GM19372 (cell line): ENCODE results near the gene DCLK1.
A peak's percentile ranks its signal among the peaks of the same experiment; 100 is the strongest.
"Not testable (repeated sequence)": the region's sequence is repeated elsewhere in the genome, so short reads cannot be mapped to it uniquely, and the experiment has no call there.

ENCODE experiments used
- ATAC-seq: cut with Tn5 transposase; IDR thresholded peaks from one replicate; pipeline ENCODE4 v1.9.1; 2021; ENCODE audit warnings: mild to moderate bottlenecking, low read depth, moderate library complexity; ENCODE audit not compliant: unreplicated experiment

The DCLK1 gene

DNA sequence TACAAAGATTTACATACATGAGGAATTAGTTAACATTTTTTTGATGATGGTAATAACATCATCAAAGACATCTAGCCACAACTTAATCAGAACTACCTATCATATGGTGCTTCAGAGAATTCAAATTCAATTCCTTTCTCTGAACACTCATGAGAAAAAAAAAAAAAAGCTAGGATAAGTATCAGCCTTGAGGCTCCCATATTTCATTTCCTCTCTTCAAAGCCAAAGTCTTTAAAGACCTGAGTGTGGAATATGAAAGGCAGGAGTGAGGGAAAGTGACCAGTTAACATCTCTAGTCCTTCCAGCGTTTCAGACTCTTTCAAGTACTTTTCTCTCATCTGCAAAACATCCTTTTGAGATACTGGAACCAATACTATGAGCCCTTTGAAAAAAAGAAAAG is 137.5 kb downstream of the DCLK1 start:
- ATAC-seq = no peak

GRCh38 chr13:35992964-35993363 is 138.2 kb downstream of the DCLK1 start:
- no peak for ATAC-seq

DNA sequence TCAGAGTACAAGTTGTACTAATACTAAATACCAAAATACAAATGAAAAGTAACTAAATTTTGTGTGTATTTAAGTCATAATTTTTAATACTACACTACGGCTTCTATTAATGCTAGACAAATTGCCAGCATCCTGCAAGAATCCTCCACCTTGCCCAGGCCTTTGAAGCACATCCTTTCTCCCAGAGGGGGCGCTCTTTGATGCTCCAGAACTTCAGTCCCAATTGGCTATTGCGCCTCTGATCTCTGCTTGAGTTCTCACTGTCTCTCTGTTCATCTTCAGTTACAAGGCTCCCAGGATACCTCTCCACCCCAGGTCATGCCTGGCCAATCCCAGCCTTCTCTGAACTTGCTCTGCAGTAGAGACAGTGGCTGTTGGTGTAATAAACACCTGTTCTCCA is 141.0 kb downstream of the DCLK1 start:
- no peak for ATAC-seq

DNA sequence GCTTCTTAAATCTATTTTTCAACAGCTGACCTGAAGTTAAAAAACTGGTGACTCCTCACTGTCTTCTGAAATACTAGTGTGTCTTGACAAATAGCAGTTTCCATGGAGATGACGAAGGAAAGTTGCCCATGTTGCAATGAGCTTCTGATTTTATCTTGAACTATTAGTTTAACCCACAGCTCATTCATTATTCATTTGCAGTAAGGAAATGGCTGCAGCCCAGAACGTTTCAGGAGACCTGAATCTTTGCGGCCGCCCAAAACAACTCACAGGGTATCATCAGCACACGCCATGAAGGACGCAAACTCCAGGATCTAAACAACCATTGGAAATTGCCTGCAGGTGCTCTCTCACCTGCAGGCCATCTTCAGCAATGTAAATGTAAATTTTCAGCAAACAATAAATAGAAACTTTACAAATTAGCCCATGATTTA is 142.5 kb downstream of the DCLK1 start:
- no peak for ATAC-seq

DNA sequence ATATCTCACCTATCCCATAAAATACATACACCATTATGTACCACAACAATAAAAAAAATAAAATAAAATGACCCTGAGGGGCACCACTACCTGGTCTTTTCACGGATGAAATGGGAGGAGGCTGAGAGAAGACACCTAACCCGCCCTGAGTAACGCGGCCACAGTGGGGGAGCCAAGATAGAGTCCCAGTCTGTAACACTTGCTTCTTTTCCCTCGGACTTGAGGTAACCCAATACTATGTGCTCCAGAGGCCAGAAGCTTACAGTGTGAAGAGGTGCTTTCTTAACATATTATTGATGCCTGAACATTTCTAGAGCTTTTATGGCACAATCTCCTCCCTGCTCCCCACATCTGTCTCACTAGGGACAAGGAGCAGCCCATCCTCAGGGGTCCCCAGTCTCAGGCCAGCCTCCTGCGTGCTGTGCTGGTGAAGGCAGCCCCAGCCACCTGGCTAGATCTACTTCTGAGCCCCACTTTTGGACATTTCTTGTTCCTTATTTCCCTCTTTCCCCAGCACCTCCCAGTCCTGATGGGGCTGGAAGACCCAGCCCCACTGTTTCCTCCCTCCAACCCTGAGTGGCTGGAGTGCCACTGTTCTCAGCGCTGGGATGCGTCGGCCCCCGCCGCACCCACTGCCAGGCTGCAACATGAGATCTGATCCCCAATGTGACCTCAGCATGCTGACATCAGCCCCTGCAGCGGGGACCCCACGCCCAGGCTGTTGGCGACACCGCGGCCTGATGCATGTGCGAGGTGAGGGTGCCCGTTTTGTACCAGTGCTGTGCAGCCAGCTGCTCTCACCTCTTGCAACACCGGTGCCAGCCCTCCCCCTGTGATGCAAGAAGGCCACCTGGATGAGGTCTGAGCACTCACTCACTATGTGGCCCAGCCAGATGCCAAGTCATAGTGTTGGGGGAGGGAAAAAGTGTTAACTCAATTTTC is 143.3 kb downstream of the DCLK1 start:
- no peak for ATAC-seq

DNA sequence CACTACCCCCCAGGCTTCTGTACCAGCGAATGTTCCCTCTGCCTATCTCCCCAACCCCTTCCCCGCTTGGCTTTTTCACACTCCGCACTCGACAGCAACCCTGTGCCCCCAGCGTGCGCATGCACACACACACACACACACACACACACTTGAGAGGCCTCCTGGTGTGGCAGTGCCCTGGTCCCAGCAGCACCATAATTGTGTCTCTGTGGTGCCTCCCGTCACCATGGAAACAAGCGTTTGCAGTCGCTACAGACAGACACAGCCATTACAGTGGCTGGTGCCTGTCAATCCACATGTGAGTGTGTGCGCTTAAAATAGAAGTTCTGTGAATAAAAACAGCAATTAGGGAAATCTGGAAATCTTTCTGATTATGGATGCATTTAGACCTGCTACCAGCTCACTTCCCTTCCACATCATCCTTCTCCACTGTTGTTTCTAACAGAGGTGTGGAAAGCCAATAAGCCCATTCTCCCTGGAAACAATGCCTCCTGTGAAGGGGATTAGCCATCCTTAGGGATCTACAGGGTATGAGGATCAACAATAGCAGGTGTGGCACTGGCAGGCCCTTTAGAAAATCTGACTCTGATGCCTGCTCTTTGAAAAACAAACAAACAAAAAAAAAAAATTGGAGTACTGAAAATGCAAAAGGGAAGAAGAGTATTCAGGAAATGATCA is 146.3 kb downstream of the DCLK1 start:
- ATAC-seq = no peak

GRCh38 chr13:35984287-35984686 is 146.9 kb downstream of the DCLK1 start:
- no peak for ATAC-seq

GRCh38 chr13:35983703-35984102 is 147.5 kb downstream of the DCLK1 start:
- not testable (repeated sequence) for ATAC-seq

DNA sequence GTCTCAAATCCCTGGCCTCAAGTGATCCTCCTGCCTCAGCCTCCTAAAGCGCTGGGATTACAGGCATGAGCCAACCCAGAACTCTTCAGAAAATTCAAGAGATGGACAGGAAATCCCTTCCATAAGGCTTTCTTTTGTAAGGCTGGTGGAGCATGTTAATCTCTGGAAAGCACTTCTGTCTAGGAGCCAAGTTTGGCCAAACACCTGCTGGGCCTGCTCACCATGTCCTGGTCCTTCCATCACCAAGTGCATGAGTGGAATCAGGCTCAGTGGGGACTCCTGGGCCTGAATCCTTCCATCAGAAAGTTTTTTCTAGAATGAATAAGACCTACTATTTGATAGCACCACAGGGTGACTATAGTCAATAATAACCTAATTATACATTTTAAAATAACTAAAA is 148.0 kb downstream of the DCLK1 start:
- no peak for ATAC-seq

DNA sequence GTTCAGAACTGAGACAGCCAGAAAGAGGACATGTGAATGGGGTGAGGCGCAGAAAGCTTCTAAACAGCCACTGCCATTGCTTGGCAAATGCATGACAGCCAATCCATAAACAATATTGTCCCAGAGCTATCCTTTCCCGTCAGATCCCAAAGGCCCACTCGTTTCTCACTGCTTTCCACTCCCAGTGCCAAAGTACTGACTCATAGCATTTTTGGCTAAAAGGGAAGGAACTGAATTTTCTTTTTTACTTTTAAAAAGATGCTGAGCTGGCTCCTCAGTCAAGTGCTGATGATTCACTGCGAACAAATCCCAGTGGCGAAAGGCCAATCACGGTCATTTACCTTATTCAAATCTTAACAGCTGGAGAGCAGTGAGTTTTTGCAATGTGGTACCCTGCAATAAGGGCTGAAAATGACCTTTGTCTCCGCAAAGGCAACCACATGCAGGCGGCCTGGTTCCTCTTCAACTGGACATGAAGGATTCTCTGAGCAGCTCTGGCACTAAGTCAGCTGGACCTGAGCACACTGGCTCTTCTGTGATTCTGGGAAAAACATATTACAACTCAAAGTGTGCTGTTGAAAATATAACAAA is 151.7 kb downstream of the DCLK1 start:
- ATAC-seq = no peak

GRCh38 chr13:35978607-35979316 is 152.4 kb downstream of the DCLK1 start:
- peak; percentile 61 for ATAC-seq

DNA sequence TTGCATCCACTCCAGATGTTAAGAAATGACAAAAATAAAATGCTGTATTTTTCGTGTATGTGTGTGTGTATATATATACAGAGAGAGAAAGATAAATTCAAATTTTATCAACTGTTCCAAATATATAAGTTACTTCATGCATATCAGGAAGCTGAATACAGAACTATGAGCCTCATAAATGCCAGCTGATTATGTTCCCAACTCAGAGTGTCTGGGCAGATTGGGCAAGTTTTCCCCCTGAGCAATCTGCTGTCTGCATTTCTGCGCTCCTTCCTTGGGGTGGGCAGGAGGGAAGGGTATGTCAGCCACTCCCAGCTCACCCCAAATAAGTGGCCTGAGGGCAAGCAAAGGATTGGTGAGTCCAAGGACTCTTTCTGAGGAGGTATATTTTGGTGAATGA is 154.1 kb downstream of the DCLK1 start:
- ATAC-seq = no peak

GRCh38 chr13:35976126-35976525 is 155.1 kb downstream of the DCLK1 start:
- no peak for ATAC-seq

DNA sequence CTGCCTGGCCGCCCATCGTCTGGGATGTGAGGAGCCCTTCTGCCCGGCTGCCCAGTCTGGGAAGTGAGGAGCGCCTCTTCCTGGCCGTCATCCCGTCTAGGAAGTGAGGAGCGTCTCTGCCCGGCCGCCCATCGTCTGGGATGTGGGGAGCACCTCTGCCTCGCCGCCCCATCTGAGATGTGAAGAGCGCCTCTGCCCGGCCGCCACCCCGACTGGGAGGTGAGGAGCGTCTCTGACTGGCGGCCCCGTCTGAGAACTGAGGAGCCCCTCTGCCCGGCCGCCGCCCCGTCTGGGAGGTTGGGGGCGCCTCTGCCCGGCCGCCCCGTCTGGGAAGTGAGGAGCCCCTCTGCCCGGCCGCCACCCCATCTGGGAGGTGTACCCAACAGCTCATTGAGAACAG is 164.2 kb downstream of the DCLK1 start:
- not testable (repeated sequence) for ATAC-seq

DNA sequence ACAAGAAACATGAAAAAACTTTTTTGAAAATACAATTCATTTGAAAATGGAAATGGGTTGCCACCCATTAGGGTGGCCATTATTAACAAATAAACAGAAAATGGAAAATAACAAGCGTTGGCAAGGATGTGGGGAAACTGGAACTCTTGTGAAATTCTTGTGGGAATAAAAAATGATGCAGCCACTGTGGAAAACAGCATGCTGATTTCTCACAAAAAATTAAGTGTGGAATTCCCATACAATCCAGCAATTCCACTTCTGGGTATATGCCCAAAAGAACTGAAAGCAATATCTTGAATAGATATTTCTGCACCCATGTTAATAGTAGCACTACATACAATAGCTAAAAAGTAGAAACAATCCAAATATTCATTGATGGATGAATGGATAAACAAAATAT is 165.2 kb downstream of the DCLK1 start:
- no peak for ATAC-seq

- no peak for ATAC-seq
Measured at GRCh38 chr13:35965226-35965927, 165.8 kb downstream of the DCLK1 start.

- no peak for ATAC-seq
Measured at GRCh38 chr13:35964863-35965180, 166.4 kb downstream of the DCLK1 start.

DNA sequence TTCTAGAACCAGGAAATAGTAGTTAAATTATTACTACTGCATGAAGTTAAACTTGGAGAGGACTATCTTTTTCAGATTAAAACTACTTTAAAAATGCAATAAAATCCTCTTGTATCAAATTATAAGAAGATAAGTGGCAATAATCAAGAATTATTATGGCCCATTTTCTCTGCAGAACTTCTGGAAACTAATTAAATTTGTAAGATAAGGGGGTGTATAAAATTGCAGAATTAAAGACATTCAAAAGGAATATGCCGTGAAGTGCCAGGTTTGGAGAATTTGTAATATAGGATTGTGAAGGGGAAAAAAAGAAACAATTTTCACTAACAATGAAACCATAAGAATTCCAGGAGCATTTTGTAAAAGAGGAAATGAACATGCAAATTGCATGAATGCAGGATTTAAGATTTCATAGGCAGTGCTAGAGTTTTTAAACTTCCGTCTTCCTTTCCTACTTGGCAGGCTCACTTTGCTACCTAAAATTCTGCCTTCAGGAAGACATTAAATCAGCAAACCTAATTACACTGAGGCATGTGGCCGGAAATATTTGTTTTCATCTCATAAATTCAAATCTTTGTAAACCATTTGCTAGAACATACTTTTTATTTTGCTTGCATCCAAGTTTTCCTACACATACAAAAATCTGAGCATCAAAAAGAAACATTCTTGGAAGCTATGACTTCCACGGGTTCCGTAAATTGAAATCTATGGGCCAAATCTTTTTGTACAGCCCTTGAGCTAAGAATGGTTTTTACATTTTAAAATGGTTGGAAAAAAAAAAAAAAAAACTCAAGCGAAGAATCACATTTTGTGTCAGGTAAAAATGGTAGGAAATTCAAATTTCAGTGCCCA is 166.9 kb downstream of the DCLK1 start:
- no peak for ATAC-seq

DNA sequence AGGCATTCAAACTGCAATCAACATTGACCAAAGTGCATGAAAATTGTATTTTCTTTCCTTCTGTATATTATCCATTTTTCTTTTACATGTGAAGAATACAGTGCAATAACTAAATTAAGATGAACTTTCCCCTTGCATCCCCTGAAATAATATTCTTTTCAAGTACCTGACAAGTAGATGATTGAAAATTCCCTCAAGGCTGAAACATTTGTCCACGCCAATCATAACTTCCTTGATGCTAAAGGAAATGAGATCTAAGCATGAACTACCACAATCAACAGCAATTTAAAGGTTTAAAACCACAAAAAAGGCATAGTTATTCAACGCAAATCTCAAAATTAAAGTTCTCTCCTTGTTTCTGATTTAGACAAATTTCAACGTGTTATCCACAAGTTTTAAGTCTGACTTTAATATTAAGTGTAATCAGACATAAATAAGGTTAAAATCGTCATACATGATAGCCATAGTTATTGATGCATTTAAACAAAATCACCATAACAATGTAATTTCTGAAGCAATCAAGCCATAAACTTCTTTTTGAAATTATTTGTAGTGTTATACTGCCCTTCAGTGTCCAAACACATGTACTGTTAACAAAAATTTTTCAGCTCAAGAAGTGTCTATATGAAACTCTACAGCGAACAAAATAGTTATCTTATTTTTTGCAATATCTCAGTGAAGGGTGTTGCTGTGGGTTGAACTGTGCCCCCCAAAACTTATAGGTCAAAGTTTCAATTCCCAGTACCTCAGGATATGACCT is 169.5 kb downstream of the DCLK1 start:
- ATAC-seq = no peak
